K562 (cell line): ENCODE measurements around the gene PRKCB. TPM values are rescaled to one million over a fixed set of nuclear protein-coding genes. Genes with fewer than 3 reads are reported as not detected.
A peak's percentile ranks its signal among the peaks of the same experiment; 100 is the strongest.

Experiments used
- ATAC-seq: fragments of 200-7000 bp; cut with Tn5 transposase; 3 replicates; pipeline ENCODE4 v1.9.1; 2020; ENCODE audit warnings: moderate library complexity
- BruUV-seq: library from RNA; stranded (reverse); fragments of 400-500 nt; replicated peaks from 2 replicates; lab custom pipeline; 2021; lab: Mats Ljungman, UMichigan
- CTCF ChIA-PET: fragments of 300-600 bp; formaldehyde crosslinking; extraction: SDS; loops from one replicate; lab custom pipeline; 2021; ENCODE audit warnings: low intra/inter-chr PET ratio; lab: Yijun Ruan, JAX
- POLR2A ChIA-PET: fragments of 300-600, 350-650 bp; sonication (Branson Sonifier 250); formaldehyde crosslinking; extraction: SDS; loops from one replicate; lab custom pipeline; 2021; ENCODE audit warnings: antibody characterized with exemption, inconsistent platforms; lab: Yijun Ruan, JAX
- DNase-seq, 4 experiments: peaks; one replicate each; pipeline versions ENCODE4 v3.0.0 to v3.0.0-alpha.2; 2011 to 2018; ENCODE audit warnings: low spot score in 3 of 4, mixed read lengths in 3 of 4; ENCODE audit errors: extremely low read depth in 1 of 4
- FAIRE-seq: peaks from 2 replicates; lab custom pipeline; 2011; peaks lifted over from hg19 to GRCh38; lab: Jason Lieb, UNC
- H2AFZ ChIP-seq: 2 replicates; pipeline ENCODE4 v1.6.0; 2011; ENCODE audit warnings: low read depth, low read length, control low read depth, inconsistent platforms
- H3K27ac ChIP-seq: fragments of 200-600 bp; 3 replicates; pipeline ENCODE4 v1.8.0; 2011; ENCODE audit warnings: low read depth, mild to moderate bottlenecking, control low read depth, inconsistent platforms, low read length, moderate library complexity, mixed read lengths; ENCODE audit errors: extremely low read depth
- H3K27me3 ChIP-seq, 2 experiments: fragments of 300-600 bp in 1 of 2; 2 replicates in 1 of 2; 3 replicates in 1 of 2; pipeline versions ENCODE4 v1.6.0 to v1.8.0; 2011; ENCODE audit warnings: inconsistent platforms in 2 of 2, low read length in 2 of 2, mild to moderate bottlenecking in 1 of 2, mixed read lengths in 1 of 2, moderate library complexity in 1 of 2; ENCODE audit not compliant: control insufficient read depth in 2 of 2, insufficient read depth in 2 of 2
- H3K36me3 ChIP-seq: fragments of 300-600 bp; 3 replicates; pipeline ENCODE4 v1.8.0; 2011; ENCODE audit warnings: mild to moderate bottlenecking, low read length, inconsistent platforms; ENCODE audit not compliant: control insufficient read depth, insufficient read depth
- H3K4me1 ChIP-seq, 2 experiments: fragments of 200-600 bp in 1 of 2; replicated peaks in 1 of 2; 2 replicates in 1 of 2; 3 replicates in 1 of 2; pipeline versions ENCODE4 v1.5.1 to v1.8.0; 2011; ENCODE audit warnings: inconsistent platforms in 2 of 2, low read length in 2 of 2, mild to moderate bottlenecking in 1 of 2, mixed read lengths in 1 of 2, moderate library complexity in 1 of 2; ENCODE audit not compliant: control insufficient read depth in 2 of 2, insufficient read depth in 2 of 2
- H3K4me2 ChIP-seq: 2 replicates; pipeline ENCODE4 v1.6.1; 2011; ENCODE audit warnings: low read length, control low read depth, inconsistent platforms, mixed read lengths; ENCODE audit not compliant: insufficient read depth
- H3K4me3 ChIP-seq: fragments of 200-600 bp; sonication (generic), shearing (Covaris generic); 2 replicates; pipeline ENCODE4 v1.5.1; 2016; ENCODE audit warnings: control low read depth, inconsistent platforms
- H3K79me2 ChIP-seq: fragments of 200-600 bp; 3 replicates; pipeline ENCODE4 v1.8.0; 2011; ENCODE audit warnings: low read length, inconsistent platforms; ENCODE audit not compliant: control insufficient read depth, insufficient read depth
- H3K9ac ChIP-seq, 2 experiments: 2 replicates each; pipeline versions ENCODE4 v1.6.0 to v1.6.1; 2011; ENCODE audit warnings: low read depth in 2 of 2, low read length in 2 of 2, control low read depth in 1 of 2, inconsistent platforms in 1 of 2, mild to moderate bottlenecking in 1 of 2, mixed read lengths in 1 of 2; ENCODE audit not compliant: insufficient read depth in 1 of 2
- H3K9me1 ChIP-seq: one replicate; pipeline ENCODE4 v1.6.0; 2011; ENCODE audit warnings: inconsistent platforms, mild to moderate bottlenecking, low read length, moderate library complexity; ENCODE audit not compliant: control insufficient read depth, insufficient read depth
- H3K9me3 ChIP-seq: replicated peaks from 2 replicates; pipeline ENCODE4 v1.5.1; 2011; ENCODE audit warnings: low read depth, low read length, inconsistent platforms; ENCODE audit not compliant: control insufficient read depth, insufficient read depth
- H4K20me1 ChIP-seq: replicated peaks from 2 replicates; pipeline ENCODE4 v1.6.1; 2011; ENCODE audit warnings: low read length, inconsistent platforms, mixed read lengths; ENCODE audit not compliant: control insufficient read depth, insufficient read depth
- BCOR ChIP-seq: fragments of 450-650 bp; IDR thresholded peaks from 2 replicates; pipeline ENCODE4 v1.6.1; 2016
- CHD4 ChIP-seq: fragments of 200-600 bp; sonication (generic); IDR thresholded peaks from 3 replicates; pipeline ENCODE4 v1.6.1; 2012; ENCODE audit warnings: low read depth, mild to moderate bottlenecking, mixed read lengths, low read length, inconsistent platforms; ENCODE audit not compliant: insufficient read depth, insufficient replicate concordance, poor library complexity, severe bottlenecking
- GABPA ChIP-seq: fragments of 200-800 bp; sonication (Bioruptor generic); conservative IDR thresholded peaks from 2 replicates; pipeline ENCODE4 v1.6.1; 2016; ENCODE audit warnings: low read depth, missing genetic modification characterization, missing compliant biosample characterization
- HDAC2 ChIP-seq: fragments of 450-650 bp; IDR thresholded peaks from 2 replicates; pipeline ENCODE4 v1.6.1; 2016; ENCODE audit warnings: mild to moderate bottlenecking
- NR2C1 ChIP-seq, 2 experiments: fragments of 450-650 bp; IDR thresholded peaks; 2 replicates each; pipeline ENCODE4 v1.6.1; 2017; ENCODE audit warnings: mild to moderate bottlenecking in 2 of 2, antibody characterized with exemption in 1 of 2, inconsistent platforms in 1 of 2, missing compliant biosample characterization in 1 of 2, missing genetic modification characterization in 1 of 2
- PURB ChIP-seq: sonication (generic); formaldehyde crosslinking; IDR thresholded peaks from 2 replicates; pipeline ENCODE4 v1.9.0; 2021; ENCODE audit warnings: low read depth, mild to moderate bottlenecking, missing genetic modification reagents
- RCOR1 ChIP-seq, 2 experiments: IDR thresholded peaks; 2 replicates each; pipeline ENCODE4 v1.6.1; 2012; ENCODE audit warnings: low read depth in 2 of 2, low read length in 2 of 2, borderline replicate concordance in 1 of 2, improper control_type of control experiment in 1 of 2
- SMARCB1 ChIP-seq: IDR thresholded peaks from 2 replicates; pipeline ENCODE4 v1.6.1; 2011; ENCODE audit warnings: improper control_type of control experiment, low read depth; ENCODE audit not compliant: insufficient read length
- TRIM28 ChIP-seq: fragments of 450-650 bp; IDR thresholded peaks from 2 replicates; pipeline ENCODE4 v1.6.1; 2017
- ZBTB1 ChIP-seq: sonication (generic); formaldehyde crosslinking; IDR thresholded peaks from 2 replicates; pipeline ENCODE4 v1.8.1; 2023; ENCODE audit warnings: missing genetic modification reagents, low read depth, mild to moderate bottlenecking, borderline replicate concordance
- ZFP36 ChIP-seq: fragments of 150-350 bp; IDR thresholded peaks from 2 replicates; pipeline ENCODE4 v1.6.1; 2018; ENCODE audit warnings: low read length, low read depth; ENCODE audit not compliant: partially characterized antibody
- ZNF133 ChIP-seq: fragments of 250-450 bp; sonication (Bioruptor Pico); IDR thresholded peaks from 2 replicates; pipeline ENCODE4 v1.4.0; 2020; ENCODE audit warnings: mild to moderate bottlenecking
- ZNF830 ChIP-seq: fragments of 250-450 bp; sonication (Bioruptor Pico); IDR thresholded peaks from 2 replicates; pipeline ENCODE4 v1.5.0; 2021; ENCODE audit warnings: mild to moderate bottlenecking
- WGBS: fragments of 100-300 bp; shearing (Covaris generic); methylation state at CpG from one replicate; pipeline ENCODE4 v1.1.6; 2016; ENCODE audit warnings: low coverage, mixed read lengths; ENCODE audit not compliant: insufficient coverage; ENCODE audit errors: missing lambda C conversion rate; 5-methylcytosine and 5-hydroxymethylcytosine counted together
- in situ Hi-C: fragments of 300-500 bp; cut with MboI; formaldehyde crosslinking; loops from 4 replicates; pipeline ENCODE4 v1.15.0; 2018; ENCODE audit warnings: inconsistent platforms, mixed read lengths
- intact Hi-C: fragments of 100-400 bp; cut with micrococcal nuclease; formaldehyde crosslinking; loops from 2 replicates; pipeline ENCODE4 v1.14.2; 2022
- polyA plus RNA-seq, 8 experiments: library from polyadenylated mRNA; depleted of rRNA in 4 of 8; stranded (reverse) in 5 of 8; unstranded in 3 of 8; fragments of >200 nt; fragmentation: Nextera tagmentation in 2 of 8; fragmentation: Illumina TruSeq in 1 of 8; extraction: Ambion mirVana in 2 of 8; extraction: Trizol in 1 of 8; gene quantifications; 2 replicates each; pipeline versions ENCODE4 v1.2.1 to v1.2.3, GENCODE V29; 2011 to 2014; ENCODE audit warnings: inconsistent platforms in 1 of 8, missing spikeins in 1 of 8
- total RNA-seq, 7 experiments: library from RNA; depleted of rRNA in 6 of 7; stranded (reverse); fragments of >200 nt in 6 of 7; fragmentation: Illumina TruSeq in 2 of 7; extraction: Trizol in 2 of 7; gene quantifications; 2 replicates each; pipeline versions ENCODE4 v1.2.1 to v1.2.3, GENCODE V29; 2011 to 2021; ENCODE audit warnings: low replicate concordance in 1 of 7
- TF ChIP-seq, protein P1 (sequence below): fragments of 450-650 bp; formaldehyde crosslinking; IDR thresholded peaks from 2 replicates; pipeline ENCODE4 v1.4.0; 2020; ENCODE audit warnings: mild to moderate bottlenecking
- TF ChIP-seq, protein P2 (sequence below), 2 experiments: fragments of 450-650 bp in 1 of 2; IDR thresholded peaks; 2 replicates each; pipeline ENCODE4 v1.6.1; 2011 to 2017; ENCODE audit warnings: low read depth in 2 of 2, antibody characterized with exemption in 1 of 2, borderline replicate concordance in 1 of 2, low read length in 1 of 2, mild to moderate bottlenecking in 1 of 2, mixed read lengths in 1 of 2; ENCODE audit not compliant: control insufficient read depth in 1 of 2
- TF ChIP-seq, protein P3 (sequence below), 2 experiments: fragments of 250-450 bp in 1 of 2; fragments of 450-650 bp in 1 of 2; sonication (Bioruptor Pico) in 1 of 2; IDR thresholded peaks; 2 replicates each; pipeline versions ENCODE4 v1.6.1 to v1.8.0; 2016 to 2021; ENCODE audit warnings: mild to moderate bottlenecking in 2 of 2, moderate library complexity in 2 of 2, missing compliant biosample characterization in 1 of 2, missing genetic modification characterization in 1 of 2

Gene PRKCB
- total and polyA plus RNA-seq, 9 of the 15 experiments (the other 6 are each of a cell fraction or from before 2014, with no cell fraction given): 49.9 to 276 (median 148) TPM

DNA sequence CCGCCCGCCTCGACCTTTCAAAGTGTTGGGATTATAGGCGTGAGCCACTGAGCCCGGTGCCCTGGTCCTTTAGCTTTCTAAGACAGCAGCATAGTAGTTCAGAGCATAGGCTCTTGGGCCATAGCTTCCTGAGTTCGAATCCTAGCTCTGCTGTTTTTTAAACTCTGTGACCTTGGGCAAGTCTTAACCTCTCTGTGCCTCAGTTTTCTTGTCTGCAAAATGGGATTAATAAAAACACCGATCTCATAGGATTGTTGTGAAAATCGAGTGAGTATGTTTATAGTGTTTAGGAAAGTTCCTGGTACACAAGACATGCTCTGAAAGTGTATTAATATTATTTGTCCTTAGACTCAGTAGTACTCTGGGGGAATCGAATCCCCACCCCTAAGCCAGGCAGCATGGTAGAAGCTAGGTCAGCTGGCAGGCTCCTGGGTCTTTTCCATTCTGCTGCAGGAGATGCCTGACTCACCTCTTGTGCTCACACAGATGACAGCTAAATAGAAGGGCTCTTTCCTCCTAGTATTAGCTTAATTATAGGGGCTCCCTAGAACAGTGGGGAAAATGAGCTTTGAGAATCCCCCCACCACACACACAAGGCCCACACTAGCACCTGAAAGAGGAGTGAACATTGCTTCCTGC, 44.1 kb downstream of the PRKCB start (continued):
- TF ChIP-seq GABPA: no peak
- TF ChIP-seq CHD4: peak; percentile 54
- TF ChIP-seq ZFP36: no peak
- TF ChIP-seq TRIM28: no peak
- TF ChIP-seq, protein P1, sequence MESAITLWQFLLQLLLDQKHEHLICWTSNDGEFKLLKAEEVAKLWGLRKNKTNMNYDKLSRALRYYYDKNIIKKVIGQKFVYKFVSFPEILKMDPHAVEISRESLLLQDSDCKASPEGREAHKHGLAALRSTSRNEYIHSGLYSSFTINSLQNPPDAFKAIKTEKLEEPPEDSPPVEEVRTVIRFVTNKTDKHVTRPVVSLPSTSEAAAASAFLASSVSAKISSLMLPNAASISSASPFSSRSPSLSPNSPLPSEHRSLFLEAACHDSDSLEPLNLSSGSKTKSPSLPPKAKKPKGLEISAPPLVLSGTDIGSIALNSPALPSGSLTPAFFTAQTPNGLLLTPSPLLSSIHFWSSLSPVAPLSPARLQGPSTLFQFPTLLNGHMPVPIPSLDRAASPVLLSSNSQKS (CRISPR knock-in tag): no peak
- TF ChIP-seq HDAC2: peak; percentile 66; the same call in 1 of the 2 replicates
- TF ChIP-seq BCOR: peak; percentile 92
- TF ChIP-seq RCOR1 (IDR thresholded peaks at IDR 0.05; ENCODE audit: borderline replicate concordance in 1 of 2, low read depth in 2 of 2, low read length in 2 of 2): peak in 1 of 2 experiments; percentile 73; a peak in 2 of 4 replicates

DNA sequence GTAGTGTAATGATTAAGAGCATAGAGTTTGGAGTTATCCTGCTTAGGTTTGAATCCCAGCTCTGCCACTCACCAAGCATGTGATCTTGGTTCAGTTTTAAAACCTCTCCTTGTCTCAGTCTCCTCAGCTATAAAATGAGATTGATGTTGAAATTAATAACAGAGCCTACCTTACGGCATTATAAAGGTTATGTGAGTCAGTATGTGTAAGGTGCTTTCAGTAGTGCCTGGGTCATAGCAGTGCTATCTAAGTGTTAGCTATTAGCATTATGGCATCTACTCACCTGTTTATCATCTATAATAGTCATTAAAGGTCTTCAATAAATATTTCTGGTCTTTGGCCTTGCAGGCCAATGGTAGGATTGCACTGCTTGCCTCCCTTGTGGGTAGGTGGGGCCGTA, 53.4 kb downstream of the PRKCB start:
- CTCF ChIA-PET: no interaction called here
- no peak for ATAC-seq
- TF ChIP-seq SMARCB1: no peak
- TF ChIP-seq, protein P2, sequence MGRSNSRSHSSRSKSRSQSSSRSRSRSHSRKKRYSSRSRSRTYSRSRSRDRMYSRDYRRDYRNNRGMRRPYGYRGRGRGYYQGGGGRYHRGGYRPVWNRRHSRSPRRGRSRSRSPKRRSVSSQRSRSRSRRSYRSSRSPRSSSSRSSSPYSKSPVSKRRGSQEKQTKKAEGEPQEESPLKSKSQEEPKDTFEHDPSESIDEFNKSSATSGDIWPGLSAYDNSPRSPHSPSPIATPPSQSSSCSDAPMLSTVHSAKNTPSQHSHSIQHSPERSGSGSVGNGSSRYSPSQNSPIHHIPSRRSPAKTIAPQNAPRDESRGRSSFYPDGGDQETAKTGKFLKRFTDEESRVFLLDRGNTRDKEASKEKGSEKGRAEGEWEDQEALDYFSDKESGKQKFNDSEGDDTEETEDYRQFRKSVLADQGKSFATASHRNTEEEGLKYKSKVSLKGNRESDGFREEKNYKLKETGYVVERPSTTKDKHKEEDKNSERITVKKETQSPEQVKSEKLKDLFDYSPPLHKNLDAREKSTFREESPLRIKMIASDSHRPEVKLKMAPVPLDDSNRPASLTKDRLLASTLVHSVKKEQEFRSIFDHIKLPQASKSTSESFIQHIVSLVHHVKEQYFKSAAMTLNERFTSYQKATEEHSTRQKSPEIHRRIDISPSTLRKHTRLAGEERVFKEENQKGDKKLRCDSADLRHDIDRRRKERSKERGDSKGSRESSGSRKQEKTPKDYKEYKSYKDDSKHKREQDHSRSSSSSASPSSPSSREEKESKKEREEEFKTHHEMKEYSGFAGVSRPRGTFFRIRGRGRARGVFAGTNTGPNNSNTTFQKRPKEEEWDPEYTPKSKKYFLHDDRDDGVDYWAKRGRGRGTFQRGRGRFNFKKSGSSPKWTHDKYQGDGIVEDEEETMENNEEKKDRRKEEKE (IDR thresholded peaks at IDR 0.05; ENCODE audit: borderline replicate concordance in 1 of 2, control insufficient read depth in 1 of 2, low read depth in 2 of 2, low read length in 1 of 2): no peak
- no peak for TF ChIP-seq NR2C1 (IDR thresholded peaks at IDR 0.05)
- TF ChIP-seq NR2C1 (tag; IDR thresholded peaks at IDR 0.05): no peak
- TF ChIP-seq PURB: no peak
- no peak for TF ChIP-seq ZBTB1 (CRISPR knock-in tag)
- no peak for TF ChIP-seq ZNF133 (CRISPR knock-in tag)
- TF ChIP-seq, protein P3, sequence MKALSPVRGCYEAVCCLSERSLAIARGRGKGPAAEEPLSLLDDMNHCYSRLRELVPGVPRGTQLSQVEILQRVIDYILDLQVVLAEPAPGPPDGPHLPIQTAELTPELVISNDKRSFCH (CRISPR knock-in tag; IDR thresholded peaks at IDR 0.05): no peak
- TF ChIP-seq, protein P3 (tag; IDR thresholded peaks at IDR 0.05): no peak
- TF ChIP-seq ZNF830 (CRISPR knock-in tag): no peak

More for the DNA sequence above, 53.4 kb downstream of the PRKCB start:
- Histone ChIP-seq H3K36me3 (peaks cover 79% of the 10 kb centered on the region), H3K27me3 (no peaks in the 10 kb centered on the region), H3K27ac (no peak overlapping the region), H3K79me2 (peaks cover 98% of the 10 kb centered on the region), H3K4me2 (no peak overlapping the region), H4K20me1 (peaks cover 20% of the 10 kb centered on the region), H3K9me1 (peaks cover 3% of the 10 kb centered on the region), H3K4me1 (peaks cover 3 to 34% of the 10 kb centered on the region in 2 experiments; a peak in 4 of 5 replicates), H3K4me3 (no peak overlapping the region), H2AFZ (no peak overlapping the region), H3K9ac (no peak overlapping the region), H3K9me3 (no peaks in the 10 kb centered on the region)
- no peak for FAIRE-seq
- 76% methylated on average over 2 of the region's 2 CpGs for WGBS
- no TSS peak for BruUV-seq
- in situ Hi-C loops (no loop called here), intact Hi-C loops (no loop called here)
- no peak for DNase-seq
- POLR2A ChIA-PET: interaction anchor here (1.2 to 3.4 kb wide), 3 partner anchors 10 to 14 kb away, joined by 3 to 15 read pairs (median 10); no protein-coding TSS in a partner anchor
